Measurements from ENCODE around the gene CFAP74.

DNA sequence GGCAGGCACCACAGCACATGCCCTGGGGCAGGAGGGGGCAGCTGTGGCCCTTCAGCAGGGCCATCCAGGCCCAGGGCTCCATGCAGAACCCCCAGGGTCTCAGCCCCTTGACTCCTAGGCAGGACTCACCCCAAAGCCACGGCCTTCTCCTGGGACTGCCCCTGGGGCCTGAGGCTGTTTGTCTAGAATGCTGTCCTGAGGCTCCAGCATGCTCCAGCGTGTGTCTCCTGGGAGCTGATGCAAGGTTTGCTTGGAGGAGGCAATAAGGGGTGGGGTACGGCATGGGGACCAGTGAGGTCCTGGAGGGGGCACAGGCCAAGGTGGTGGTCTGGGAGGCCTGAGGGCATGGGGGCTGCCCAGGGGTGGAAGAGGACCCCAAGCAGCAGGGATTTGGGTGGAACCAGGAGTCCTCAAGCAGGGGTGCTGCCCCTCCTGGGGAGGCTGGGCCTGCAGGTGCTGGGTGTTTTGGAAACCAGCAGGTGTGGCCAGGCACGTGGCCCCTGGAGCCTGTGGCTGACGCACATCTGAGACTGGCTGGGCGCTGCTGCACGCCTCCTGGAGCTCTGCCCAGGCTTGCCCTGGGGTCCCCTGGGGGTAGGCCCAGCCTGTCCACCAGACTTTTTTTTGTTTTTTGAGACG is 96.4 kb downstream of the CFAP74 start:
- no peak for TF ChIP-seq CTCF (IDR thresholded peaks at IDR 0.05)
- no peak for TF ChIP-seq POLR2A (IDR thresholded peaks at IDR 0.05)

All from transverse colon (tissue), 3 donors.